Skeletal muscle tissue (tissue), 4 donors: ENCODE measurements around the gene SCN1A. TPM values are rescaled to one million over a fixed set of nuclear protein-coding genes. Genes with fewer than 3 reads are reported as not detected.

Experiments
- H3K27ac ChIP-seq: one replicate; pipeline ENCODE4 v1.7.0; 2013; ENCODE audit warnings: mild to moderate bottlenecking, low read depth, low read length, inconsistent platforms
- H3K27me3 ChIP-seq, 3 donors: one replicate each; pipeline ENCODE4 v1.7.0; 2013; ENCODE audit warnings: low read length in 3 of 3; ENCODE audit not compliant: control insufficient read depth in 3 of 3, insufficient read depth in 3 of 3
- H3K36me3 ChIP-seq, 3 donors: one replicate each; pipeline ENCODE4 v1.7.0; 2013; ENCODE audit warnings: low read length in 3 of 3; ENCODE audit not compliant: control insufficient read depth in 3 of 3, insufficient read depth in 3 of 3
- H3K4me1 ChIP-seq, 3 donors: one replicate each; pipeline ENCODE4 v1.7.0; 2013; ENCODE audit warnings: low read length in 3 of 3, mild to moderate bottlenecking in 3 of 3; ENCODE audit not compliant: control insufficient read depth in 3 of 3, insufficient read depth in 3 of 3
- H3K4me3 ChIP-seq, 3 donors: one replicate each; pipeline ENCODE4 v1.7.0; 2013; ENCODE audit warnings: low read length in 3 of 3
- H3K9ac ChIP-seq, 3 donors: one replicate each; pipeline ENCODE4 v1.7.0; 2013; ENCODE audit warnings: low read length in 3 of 3, mild to moderate bottlenecking in 3 of 3, moderate library complexity in 2 of 3, low read depth in 1 of 3
- H3K9me3 ChIP-seq, 3 donors: one replicate each; pipeline ENCODE4 v1.7.0; 2013; ENCODE audit warnings: low read length in 3 of 3; ENCODE audit not compliant: control insufficient read depth in 3 of 3
- total RNA-seq: library from RNA; depleted of rRNA; stranded (reverse); fragments of >200 nt; gene quantifications from one replicate; pipeline ENCODE4 v1.2.3, GENCODE V29; 2014
- donor health status: Osteomylitis.

The SCN1A gene
- total RNA-seq, 1 donor from 2014 or later, result under 0.01 TPM

DNA sequence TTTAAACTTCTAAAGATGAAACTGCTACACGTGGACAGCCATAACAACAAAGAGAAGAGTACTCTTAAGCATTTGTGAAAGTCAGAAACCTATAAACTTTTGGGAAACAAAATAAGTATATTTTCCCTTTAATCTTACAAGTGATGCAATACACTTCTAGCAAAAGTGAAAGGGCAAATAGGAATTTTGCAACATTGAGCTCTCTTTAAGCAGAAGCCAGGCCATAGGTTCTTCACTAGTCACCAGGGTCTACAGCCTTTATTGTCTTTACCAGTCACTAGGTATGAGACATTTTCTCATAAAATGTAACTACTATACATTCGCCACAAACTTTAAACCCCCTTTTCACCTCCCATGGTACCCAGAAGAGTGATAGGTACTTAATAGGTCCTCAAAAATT is 37.5 kb downstream of the SCN1A start:
- Histone ChIP-seq H3K4me3 (no peak overlapping the region), H3K4me1 (peaks cover 0 to 3% (median 0%) of the 10 kb centered on the region in 3 donors), H3K9me3 (no peaks in the 10 kb centered on the region), H3K27me3 (peaks cover 0 to 2% (median 0%) of the 10 kb centered on the region in 3 donors), H3K9ac (no peak overlapping the region), H3K36me3 (no peaks in the 10 kb centered on the region), H3K27ac (no peak overlapping the region)

DNA sequence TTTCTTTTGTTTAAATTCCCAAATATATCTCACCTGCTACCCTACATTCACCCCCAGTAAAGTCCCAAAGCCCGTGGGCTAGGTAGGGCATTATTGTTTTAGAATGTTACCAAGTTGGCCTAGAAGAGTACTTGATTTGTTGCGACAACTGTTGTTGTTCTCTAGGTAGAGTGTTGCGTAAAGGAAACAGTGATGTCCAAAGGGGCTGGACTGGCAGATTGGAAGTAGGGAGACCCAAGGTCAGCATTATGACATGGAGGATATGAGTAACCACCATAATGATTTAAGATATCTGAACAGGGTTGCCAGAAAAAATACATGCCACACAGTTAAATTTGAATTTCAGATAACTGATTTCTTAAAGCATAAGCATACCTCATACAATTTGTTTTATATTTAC is 39.2 kb downstream of the SCN1A start:
- H3K27ac ChIP-seq, result no peak overlapping the region

DNA sequence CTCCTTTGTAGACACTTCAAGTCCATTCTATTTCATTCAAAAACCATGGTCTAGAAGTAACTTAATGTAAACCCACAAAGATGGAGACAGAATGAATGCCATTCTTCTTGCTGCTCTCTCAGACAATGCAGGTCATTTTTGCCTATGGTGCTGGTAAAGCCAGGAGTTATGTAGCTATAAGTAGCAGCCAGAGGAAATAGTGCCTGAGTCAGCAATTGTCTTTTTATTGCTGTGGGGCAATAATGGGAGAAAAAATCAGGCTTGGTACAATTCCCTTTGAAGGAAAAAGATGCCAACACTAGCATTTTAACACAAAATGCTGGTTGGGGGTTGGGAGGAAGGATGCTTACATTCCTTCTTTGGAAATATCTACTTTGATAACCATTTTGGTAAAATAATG is 43.5 kb downstream of the SCN1A start:
- no peaks in the 10 kb centered on the region for H3K36me3 ChIP-seq
- no peak overlapping the region for H3K9ac ChIP-seq
- H3K9me3 ChIP-seq, result no peaks in the 10 kb centered on the region
- no peaks in the 10 kb centered on the region for H3K4me1 ChIP-seq
- no peak overlapping the region for H3K4me3 ChIP-seq
- no peak overlapping the region for H3K27ac ChIP-seq
- peaks cover 0 to 2% (median 0%) of the 10 kb centered on the region in 3 donors for H3K27me3 ChIP-seq

More for the DNA sequence above, 39.2 kb downstream of the SCN1A start:
- no peak overlapping the region for H3K9ac ChIP-seq
- H3K9me3 ChIP-seq, result no peaks in the 10 kb centered on the region
- H3K4me1 ChIP-seq, result peaks cover 0 to 3% (median 0%) of the 10 kb centered on the region in 3 donors
- no peaks in the 10 kb centered on the region for H3K36me3 ChIP-seq
- peaks cover 0 to 2% (median 0%) of the 10 kb centered on the region in 3 donors for H3K27me3 ChIP-seq
- no peak overlapping the region for H3K4me3 ChIP-seq

DNA sequence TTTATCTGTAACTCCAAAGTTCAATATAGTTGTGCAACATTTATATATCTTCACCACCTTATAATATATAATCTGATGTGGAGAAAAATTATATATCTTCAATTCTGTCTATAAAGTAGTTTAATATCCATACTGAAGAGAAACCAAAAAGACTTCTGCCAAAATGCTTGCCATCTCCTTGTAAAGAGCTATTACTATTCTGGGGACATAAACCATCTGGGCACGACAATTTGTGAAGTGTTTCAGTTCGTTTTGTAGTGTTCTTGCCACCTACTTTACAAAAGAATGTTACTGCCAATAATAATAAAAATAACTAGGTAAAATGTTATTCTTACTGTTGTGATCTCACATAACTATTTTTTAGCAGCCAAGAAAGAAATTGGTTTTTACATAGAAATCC is 45.1 kb downstream of the SCN1A start:
- Histone ChIP-seq H3K36me3 (no peaks in the 10 kb centered on the region), H3K27ac (no peak overlapping the region), H3K9me3 (no peaks in the 10 kb centered on the region), H3K4me3 (no peak overlapping the region), H3K27me3 (peaks cover 0 to 2% (median 0%) of the 10 kb centered on the region in 3 donors), H3K9ac (no peak overlapping the region), H3K4me1 (no peaks in the 10 kb centered on the region)

DNA sequence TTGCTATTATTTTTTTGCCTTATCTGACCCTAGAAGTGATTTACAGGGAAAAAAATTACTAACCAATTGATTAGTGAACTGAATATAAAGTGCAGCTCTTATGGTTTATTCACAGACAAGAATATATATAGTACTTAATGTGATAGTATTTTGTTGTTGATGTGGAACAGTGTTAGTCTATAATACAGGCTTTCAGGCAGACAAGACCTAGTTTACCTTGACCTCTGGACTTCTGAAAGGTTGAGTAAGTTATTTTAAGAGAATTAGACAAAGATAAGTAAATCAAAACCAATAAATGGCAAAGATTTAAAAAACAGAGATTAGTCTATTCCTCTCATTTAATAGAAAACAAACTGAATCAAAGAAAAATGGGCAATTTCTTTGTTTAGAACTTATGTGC is 46.0 kb downstream of the SCN1A start:
- H3K4me3 ChIP-seq, result no peak overlapping the region

DNA sequence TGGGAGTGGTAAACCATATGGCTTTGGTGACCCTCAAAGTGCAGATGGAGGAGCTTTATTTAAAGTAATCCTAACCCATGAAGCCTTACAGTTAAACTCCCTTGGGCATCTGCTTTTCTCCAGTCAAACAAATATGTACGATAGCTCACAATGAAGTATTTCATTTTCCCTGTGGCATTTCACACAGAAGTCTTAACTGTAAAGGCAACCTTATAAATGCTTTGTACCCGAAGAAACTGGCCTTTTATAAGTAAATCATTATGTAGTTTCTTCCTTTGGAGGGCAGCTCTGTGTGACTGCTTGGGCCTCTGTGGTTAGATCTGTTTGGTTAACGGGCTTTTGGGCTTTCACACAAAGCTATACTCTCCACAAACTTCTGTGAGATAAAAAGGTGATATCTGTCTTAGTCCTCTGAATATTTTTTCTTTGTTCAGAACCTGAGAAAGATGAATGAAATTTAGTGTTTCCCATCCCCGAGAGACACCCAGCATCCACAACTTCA is 46.6 kb downstream of the SCN1A start:
- Histone ChIP-seq H3K27ac (no peak overlapping the region), H3K36me3 (no peaks in the 10 kb centered on the region), H3K4me3 (no peak overlapping the region), H3K9me3 (no peaks in the 10 kb centered on the region), H3K9ac (no peak overlapping the region), H3K4me1 (no peaks in the 10 kb centered on the region), H3K27me3 (no peaks in the 10 kb centered on the region)

More for the DNA sequence above, 46.0 kb downstream of the SCN1A start:
- H3K4me1 ChIP-seq, result no peaks in the 10 kb centered on the region
- no peaks in the 10 kb centered on the region for H3K9me3 ChIP-seq
- no peak overlapping the region for H3K27ac ChIP-seq
- H3K36me3 ChIP-seq, result no peaks in the 10 kb centered on the region
- peaks cover 0 to 2% (median 0%) of the 10 kb centered on the region in 3 donors for H3K27me3 ChIP-seq
- H3K9ac ChIP-seq, result no peak overlapping the region

DNA sequence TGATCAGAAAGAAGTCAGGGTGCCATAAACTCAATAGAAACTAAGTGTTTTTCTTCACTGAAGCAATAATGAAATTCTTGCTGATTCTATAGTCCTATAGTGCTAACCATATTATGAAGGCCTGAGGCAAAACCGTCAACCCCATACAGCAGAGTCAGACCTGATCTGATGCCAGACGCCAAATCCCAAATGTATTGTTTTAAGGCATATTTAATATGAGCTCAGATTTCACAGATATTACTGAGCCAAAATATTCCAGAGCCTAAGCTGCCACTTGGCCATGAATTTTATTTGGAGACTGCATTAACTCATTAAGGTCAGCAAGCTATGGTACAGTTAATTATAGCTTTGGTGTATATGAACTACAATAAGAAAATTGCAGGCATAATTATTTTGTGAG is 53.4 kb downstream of the SCN1A start:
- no peak overlapping the region for H3K27ac ChIP-seq
- no peak overlapping the region for H3K9ac ChIP-seq
- H3K9me3 ChIP-seq, result no peaks in the 10 kb centered on the region
- H3K36me3 ChIP-seq, result no peaks in the 10 kb centered on the region
- H3K4me1 ChIP-seq, result no peaks in the 10 kb centered on the region
- H3K4me3 ChIP-seq, result no peak overlapping the region
- H3K27me3 ChIP-seq, result no peaks in the 10 kb centered on the region

DNA sequence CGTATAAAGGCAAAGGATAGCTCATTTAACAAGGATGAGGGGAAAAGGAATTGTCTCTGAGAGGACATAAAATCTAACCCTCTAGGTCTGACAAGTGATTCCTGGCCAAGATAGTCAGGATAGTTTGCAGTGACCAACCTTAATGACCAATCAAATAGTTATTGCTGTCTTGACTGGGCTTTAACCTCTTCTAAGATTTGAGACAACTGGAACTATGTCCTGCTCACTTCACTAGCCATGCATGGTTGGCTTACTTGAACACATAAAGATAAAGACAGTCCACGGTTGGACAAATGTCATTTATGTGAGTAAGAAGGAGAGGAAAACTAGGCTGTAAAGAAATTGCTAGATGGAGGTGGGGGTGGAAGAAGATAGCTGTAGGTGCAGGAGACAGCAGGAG is 53.8 kb downstream of the SCN1A start:
- no peaks in the 10 kb centered on the region for H3K9me3 ChIP-seq
- no peak overlapping the region for H3K9ac ChIP-seq
- H3K27ac ChIP-seq, result no peak overlapping the region
- H3K36me3 ChIP-seq, result no peaks in the 10 kb centered on the region
- H3K27me3 ChIP-seq, result no peaks in the 10 kb centered on the region
- H3K4me3 ChIP-seq, result no peak overlapping the region
- H3K4me1 ChIP-seq, result no peaks in the 10 kb centered on the region

DNA sequence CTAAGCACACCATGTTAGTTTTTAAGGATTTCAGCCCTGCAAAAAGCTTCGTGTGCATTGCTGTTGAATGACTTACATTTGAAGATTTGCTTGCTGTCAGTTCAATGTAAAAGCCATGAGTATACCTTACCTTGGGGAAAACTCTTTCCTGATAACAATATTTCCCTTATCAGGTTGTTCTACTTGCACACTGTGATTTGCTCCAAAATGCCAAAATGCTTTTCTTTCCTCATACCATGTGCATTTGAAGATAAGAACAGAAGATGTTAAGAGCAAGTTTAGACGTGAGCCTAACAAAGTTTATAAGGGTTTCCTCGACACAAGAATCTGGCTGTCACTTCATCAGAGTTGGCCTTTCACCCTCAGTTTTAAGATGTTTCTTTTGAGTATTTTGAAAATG is 57.6 kb downstream of the SCN1A start:
- no peak overlapping the region for H3K4me3 ChIP-seq
- H3K27ac ChIP-seq, result no peak overlapping the region
- H3K9ac ChIP-seq, result no peak overlapping the region
- no peaks in the 10 kb centered on the region for H3K4me1 ChIP-seq
- H3K9me3 ChIP-seq, result no peaks in the 10 kb centered on the region
- H3K36me3 ChIP-seq, result no peaks in the 10 kb centered on the region
- no peaks in the 10 kb centered on the region for H3K27me3 ChIP-seq

DNA sequence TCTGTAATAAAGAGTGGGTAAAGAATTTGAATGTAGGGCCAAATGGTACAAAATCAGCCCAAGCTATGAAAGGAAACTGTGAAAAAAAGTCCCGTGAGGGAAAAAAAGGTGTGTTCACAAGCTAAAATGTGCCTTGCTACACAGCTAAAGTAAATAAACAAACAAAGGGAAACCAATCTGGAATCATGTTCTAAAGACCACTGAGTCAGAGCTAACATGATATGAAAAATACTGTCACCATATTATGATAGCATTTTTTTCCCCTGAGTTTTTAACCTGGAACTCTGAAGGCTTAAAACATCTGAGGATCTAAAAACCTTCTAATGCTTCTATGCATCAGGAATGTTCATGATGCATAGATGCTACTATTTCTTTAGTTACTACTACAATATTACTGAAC is 58.8 kb downstream of the SCN1A start:
- Histone ChIP-seq H3K9ac (no peak overlapping the region), H3K4me1 (no peaks in the 10 kb centered on the region), H3K9me3 (no peaks in the 10 kb centered on the region), H3K4me3 (no peak overlapping the region), H3K27me3 (no peaks in the 10 kb centered on the region), H3K36me3 (no peaks in the 10 kb centered on the region), H3K27ac (no peak overlapping the region)

DNA sequence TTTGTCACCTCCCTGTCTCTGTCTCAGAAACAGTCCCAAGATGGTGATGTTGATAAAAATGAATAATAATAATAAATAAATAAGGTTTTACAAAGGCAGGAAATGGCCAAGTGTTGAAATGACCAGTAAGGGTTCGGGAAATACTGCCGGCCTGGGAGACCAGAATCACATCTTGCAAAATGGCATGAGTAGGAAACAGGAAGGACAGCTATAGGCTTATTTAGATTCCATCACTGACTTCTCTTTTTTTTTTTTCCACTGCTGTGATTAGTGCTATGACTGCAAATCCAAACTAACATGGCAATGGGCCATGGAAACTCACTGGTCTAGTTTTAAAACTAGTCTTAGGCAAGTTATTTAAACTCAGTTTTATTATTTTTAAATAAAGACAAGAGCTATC is 60.6 kb downstream of the SCN1A start:
- no peaks in the 10 kb centered on the region for H3K9me3 ChIP-seq
- no peak overlapping the region for H3K9ac ChIP-seq
- no peaks in the 10 kb centered on the region for H3K36me3 ChIP-seq
- no peak overlapping the region for H3K27ac ChIP-seq
- no peak overlapping the region for H3K4me3 ChIP-seq
- no peaks in the 10 kb centered on the region for H3K4me1 ChIP-seq
- H3K27me3 ChIP-seq, result no peaks in the 10 kb centered on the region
